ENCODE measurements around the gene CYP24A1. TPM values are rescaled to one million over a fixed set of nuclear protein-coding genes. Genes with fewer than 3 reads are reported as not detected.

The CYP24A1 gene
- total and polyA plus RNA-seq, 2 of the 8 experiments (the other 6 are each of a cell fraction or from before 2014, with no cell fraction given) = not detected

- CTCF ChIA-PET (ENCODE audit: partially characterized antibody) = interaction anchor here (1.0 kb wide), 1 partner anchor 15 kb away, joined by 3 read pairs; no protein-coding TSS in a partner anchor
- no peak overlapping the region for H3K18ac ChIP-seq (ENCODE audit: extremely low read depth, low read length)
- H2BK15ac ChIP-seq (ENCODE audit: low read length) = no peak overlapping the region
- H3K9me3 ChIP-seq (ENCODE audit: insufficient read depth in 2 of 2, low read depth in 1 of 2, low read length in 1 of 2) = peaks cover 0 to 4% of the 10 kb centered on the region in 2 experiments; a peak in 1 of 4 replicates
- no peak overlapping the region for H3K4ac ChIP-seq (replicated peaks; ENCODE audit: insufficient read length, low read depth, low read length)
- 0 out of 7 replicates have a peak, but pooled peaks cover 0 to 5% (median 0%) of the 10 kb centered on the region in 4 experiments for H3K4me1 ChIP-seq (replicated peaks in 1 of 4; ENCODE audit: control insufficient read depth in 3 of 4, insufficient read depth in 4 of 4, low read length in 3 of 4)
- no peak overlapping the region for H3K14ac ChIP-seq (ENCODE audit: insufficient read length)
- DNase-seq (ENCODE audit: low read depth in 1 of 2, low spot score in 2 of 2) = no peak
- H3K27ac ChIP-seq (ENCODE audit: low read depth, low read length) = no peak overlapping the region
- H3K23me2 ChIP-seq (ENCODE audit: low read depth, low read length) = no peaks in the 10 kb centered on the region
- no peaks in the 10 kb centered on the region for H3K79me1 ChIP-seq (ENCODE audit: low read depth, low read length)
- no peak overlapping the region for H3K4me3 ChIP-seq (ENCODE audit: extremely low read depth in 1 of 4, insufficient read depth in 2 of 4, low read depth in 3 of 4, low read length in 4 of 4)
- POLR2A ChIA-PET (ENCODE audit: partially characterized antibody) = no interaction called here
- no peak overlapping the region for H2AFZ ChIP-seq (ENCODE audit: low read length)
- H3K4me2 ChIP-seq (ENCODE audit: insufficient read depth in 1 of 2, low read depth in 2 of 2, low read length in 2 of 2) = no peak overlapping the region
- no peaks in the 10 kb centered on the region for H3K36me3 ChIP-seq (ENCODE audit: control insufficient read depth in 2 of 4, insufficient read depth in 4 of 4, low read length in 3 of 4)
- no peak overlapping the region for H4K91ac ChIP-seq (replicated peaks; ENCODE audit: insufficient read length, low read length)
- no peak overlapping the region for H3K23ac ChIP-seq (ENCODE audit: insufficient read length)
- no peak overlapping the region for H2BK120ac ChIP-seq (replicated peaks; ENCODE audit: low read depth, low read length)
- H2BK20ac ChIP-seq (ENCODE audit: low read length) = no peak overlapping the region
- 87% methylated on average over 7 of the region's 7 CpGs; no CpG with 5 or more reads in 1 of the 2 experiments for WGBS, 2 experiments (ENCODE audit: extremely low coverage in 1 of 2, insufficient coverage in 1 of 2, insufficient read length in 1 of 2, insufficient replicate concordance in 2 of 2, low coverage in 1 of 2, low lambda C conversion rate in 2 of 2, missing lambda C conversion rate in 1 of 2)
- H3K27me3 ChIP-seq (replicated peaks in 1 of 4; ENCODE audit: control insufficient read depth in 3 of 4, extremely low read depth in 1 of 4, insufficient read depth in 3 of 4, low read length in 3 of 4) = no peaks in the 10 kb centered on the region
- no peak overlapping the region for H2BK12ac ChIP-seq (ENCODE audit: low read depth, low read length)
- TF ChIP-seq BRCA1 (IDR thresholded peaks at IDR 0.05; ENCODE audit: low read depth, low read length) (no peak), CREB1 (IDR thresholded peaks at IDR 0.05) (no peak), EZH2 (IDR thresholded peaks at IDR 0.05; ENCODE audit: low read depth, low read length, severe bottlenecking) (no peak), RNF2 (IDR thresholded peaks at IDR 0.05; ENCODE audit: borderline replicate concordance, low read depth, low read length, missing control alignments, poor library complexity, severe bottlenecking) (no peak), EP300 (IDR thresholded peaks at IDR 0.05; ENCODE audit: borderline replicate concordance in 1 of 2, low read depth in 2 of 2, low read length in 2 of 2) (no peak), HDAC2 (IDR thresholded peaks at IDR 0.05; ENCODE audit: borderline replicate concordance in 1 of 2, low read depth in 2 of 2, low read length in 2 of 2) (no peak), SRF (IDR thresholded peaks at IDR 0.05; ENCODE audit: low read depth, low read length) (no peak), PHF8 (conservative IDR thresholded peaks at IDR 0.05; ENCODE audit: low read depth, low read length) (no peak), KDM1A (IDR thresholded peaks at IDR 0.05; ENCODE audit: borderline replicate concordance, low read length) (no peak), SIX5 (IDR thresholded peaks at IDR 0.05; ENCODE audit: low read depth, low read length) (no peak), GABPA (IDR thresholded peaks at IDR 0.05; ENCODE audit: borderline replicate concordance, insufficient read depth, low read length) (no peak)
- no peak overlapping the region for H2BK5ac ChIP-seq (ENCODE audit: low read depth, low read length)
- no peak overlapping the region for H4K8ac ChIP-seq (ENCODE audit: extremely low read depth, insufficient read depth, low read length)
- H4K5ac ChIP-seq (ENCODE audit: insufficient read length, low read depth, low read length) = no peak overlapping the region
- H3K56ac ChIP-seq (replicated peaks; ENCODE audit: insufficient read length, low read depth, low read length) = no peak overlapping the region
- no peaks in the 10 kb centered on the region for H3K79me2 ChIP-seq (ENCODE audit: control insufficient read depth in 1 of 2, insufficient read depth in 2 of 2, low read length in 2 of 2)
- H2AK5ac ChIP-seq (ENCODE audit: low read depth, low read length) = no peak overlapping the region
- no peak overlapping the region for H3K9ac ChIP-seq (replicated peaks in 1 of 4; ENCODE audit: extremely low read depth in 1 of 4, low read depth in 3 of 4, low read length in 3 of 4)
- FAIRE-seq = no peak
- H4K20me1 ChIP-seq (replicated peaks in 1 of 2; ENCODE audit: control insufficient read depth in 1 of 2, insufficient read depth in 2 of 2, low read length in 2 of 2) = no peaks in the 10 kb centered on the region
These were observed 13.4 kb downstream of the CYP24A1 start for GRCh38 chr20:54160065-54161007.
